Mucosa of rectum (tissue), 2 donors: ENCODE data around the gene ANKRD10.
"Not testable (repeated sequence)": the region's sequence is repeated elsewhere in the genome, so short reads cannot be mapped to it uniquely, and the experiment has no call there.

Experiments used
- H3K27ac ChIP-seq, 2 donors: one replicate each; pipeline ENCODE4 v1.7.0; 2013; ENCODE audit warnings: inconsistent platforms in 2 of 2, low read depth in 2 of 2, low read length in 2 of 2
- H3K27me3 ChIP-seq, 2 donors: one replicate each; pipeline ENCODE4 v1.7.0; 2013; ENCODE audit warnings: low read length in 2 of 2; ENCODE audit not compliant: control insufficient read depth in 2 of 2, insufficient read depth in 2 of 2
- H3K36me3 ChIP-seq, 2 donors: one replicate each; pipeline ENCODE4 v1.7.0; 2013; ENCODE audit warnings: low read length in 2 of 2; ENCODE audit not compliant: control insufficient read depth in 2 of 2, insufficient read depth in 2 of 2
- H3K4me1 ChIP-seq, 2 donors: one replicate each; pipeline ENCODE4 v1.7.0; 2013; ENCODE audit warnings: low read length in 2 of 2, mild to moderate bottlenecking in 1 of 2; ENCODE audit not compliant: control insufficient read depth in 2 of 2, insufficient read depth in 2 of 2
- H3K4me3 ChIP-seq, 2 donors: one replicate each; pipeline ENCODE4 v1.7.0; 2013; ENCODE audit warnings: low read length in 2 of 2
- H3K9ac ChIP-seq, 2 donors: one replicate each; pipeline ENCODE4 v1.7.0; 2013; ENCODE audit warnings: low read length in 2 of 2, low read depth in 1 of 2, mild to moderate bottlenecking in 1 of 2
- H3K9me3 ChIP-seq, 2 donors: one replicate each; pipeline ENCODE4 v1.7.0; 2013; ENCODE audit warnings: low read length in 2 of 2; ENCODE audit not compliant: control insufficient read depth in 2 of 2
- donor health status: healthy.
- donor health status: Normal muscosa, but diverticular disease.

The ANKRD10 gene

GRCh38 chr13:110841846-110842245 lies 73.0 kb downstream of the ANKRD10 start:
- no peak overlapping the region for H3K27ac ChIP-seq
- H3K4me3 ChIP-seq = no peak overlapping the region
- H3K36me3 ChIP-seq = no peaks in the 10 kb centered on the region
- H3K4me1 ChIP-seq = no peaks in the 10 kb centered on the region
- no peaks in the 10 kb centered on the region for H3K9me3 ChIP-seq
- peaks cover 0 to 2% of the 10 kb centered on the region in 2 donors for H3K27me3 ChIP-seq
- no peak overlapping the region for H3K9ac ChIP-seq

- Histone ChIP-seq H3K9me3 (no peaks in the 10 kb centered on the region), H3K36me3 (no peaks in the 10 kb centered on the region), H3K4me3 (no peak overlapping the region), H3K27ac (no peak overlapping the region), H3K27me3 (peaks cover 0 to 2% of the 10 kb centered on the region in 2 donors), H3K4me1 (no peaks in the 10 kb centered on the region), H3K9ac (no peak overlapping the region)
Observed at GRCh38 chr13:110841406-110841805, 73.5 kb downstream of the ANKRD10 start.

GRCh38 chr13:110838867-110839538 lies 75.9 kb downstream of the ANKRD10 start:
- Histone ChIP-seq H3K9me3 (no peaks in the 10 kb centered on the region), H3K9ac (no peak overlapping the region), H3K4me1 (no peaks in the 10 kb centered on the region), H3K4me3 (no peak overlapping the region), H3K27me3 (no peaks in the 10 kb centered on the region), H3K27ac (no peak overlapping the region), H3K36me3 (no peaks in the 10 kb centered on the region)

- Histone ChIP-seq H3K4me1 (no peaks in the 10 kb centered on the region), H3K4me3 (no peak overlapping the region), H3K27ac (no peak overlapping the region), H3K36me3 (no peaks in the 10 kb centered on the region), H3K9ac (no peak overlapping the region), H3K27me3 (no peaks in the 10 kb centered on the region), H3K9me3 (no peaks in the 10 kb centered on the region)
Observed at GRCh38 chr13:110838116-110838515, 76.8 kb downstream of the ANKRD10 start.

- H3K9me3 ChIP-seq, H3K4me1 ChIP-seq, H3K9ac ChIP-seq, H3K36me3 ChIP-seq, H3K4me3 ChIP-seq, H3K27me3 ChIP-seq, H3K27ac ChIP-seq: not testable (repeated sequence)
Observed at GRCh38 chr13:110837397-110838061, 77.3 kb downstream of the ANKRD10 start.

- Histone ChIP-seq H3K4me1 (no peaks in the 10 kb centered on the region), H3K36me3 (no peaks in the 10 kb centered on the region), H3K27me3 (no peaks in the 10 kb centered on the region), H3K27ac (no peak overlapping the region), H3K9me3 (no peaks in the 10 kb centered on the region), H3K9ac (no peak overlapping the region), H3K4me3 (no peak overlapping the region)
Observed at GRCh38 chr13:110836605-110836903, 78.3 kb downstream of the ANKRD10 start.

- Histone ChIP-seq H3K9ac (no peak overlapping the region), H3K4me3 (no peak overlapping the region), H3K27ac (no peak overlapping the region), H3K4me1 (no peaks in the 10 kb centered on the region), H3K36me3 (no peaks in the 10 kb centered on the region), H3K27me3 (no peaks in the 10 kb centered on the region), H3K9me3 (no peaks in the 10 kb centered on the region)
Observed at GRCh38 chr13:110835721-110836604, 78.9 kb downstream of the ANKRD10 start.

- Histone ChIP-seq H3K27ac (no peak overlapping the region), H3K9ac (no peak overlapping the region), H3K4me1 (no peaks in the 10 kb centered on the region), H3K4me3 (no peak overlapping the region), H3K9me3 (no peaks in the 10 kb centered on the region), H3K27me3 (no peaks in the 10 kb centered on the region), H3K36me3 (no peaks in the 10 kb centered on the region)
Observed at GRCh38 chr13:110834572-110834971, 80.3 kb downstream of the ANKRD10 start.

GRCh38 chr13:110832531-110832930 lies 82.3 kb downstream of the ANKRD10 start:
- no peak overlapping the region for H3K27ac ChIP-seq
- H3K27me3 ChIP-seq = no peaks in the 10 kb centered on the region
- no peaks in the 10 kb centered on the region for H3K9me3 ChIP-seq
- no peak overlapping the region for H3K4me3 ChIP-seq
- H3K4me1 ChIP-seq = no peaks in the 10 kb centered on the region
- no peaks in the 10 kb centered on the region for H3K36me3 ChIP-seq
- no peak overlapping the region for H3K9ac ChIP-seq

GRCh38 chr13:110832205-110832479 lies 82.7 kb downstream of the ANKRD10 start:
- Histone ChIP-seq H3K27me3 (no peaks in the 10 kb centered on the region), H3K9me3 (no peaks in the 10 kb centered on the region), H3K4me3 (no peak overlapping the region), H3K36me3 (no peaks in the 10 kb centered on the region), H3K9ac (no peak overlapping the region), H3K27ac (no peak overlapping the region), H3K4me1 (no peaks in the 10 kb centered on the region)
